K562 (cell line): ENCODE results near the gene SLC35G2. TPM values are rescaled to one million over a fixed set of nuclear protein-coding genes. Genes with fewer than 3 reads are reported as not detected.

ENCODE experiments used
- BMI1 ChIP-seq: fragments of 150-350 bp; IDR thresholded peaks from 2 replicates; pipeline ENCODE4 v1.6.1; 2014; ENCODE audit warnings: low read length
- BRD4 ChIP-seq: fragments of 200-600 bp; sonication (generic); IDR thresholded peaks from 2 replicates; pipeline ENCODE4 v1.6.1; 2017; ENCODE audit warnings: inconsistent platforms
- C11orf30 ChIP-seq: fragments of 450-650 bp; IDR thresholded peaks from 2 replicates; pipeline ENCODE4 v1.6.1; 2016; ENCODE audit warnings: low read depth, mild to moderate bottlenecking
- ETV6 ChIP-seq, 3 experiments: fragments of 150-350 bp in 1 of 3; sonication (generic) in 1 of 3; formaldehyde crosslinking in 1 of 3; IDR thresholded peaks; 2 replicates each; pipeline versions ENCODE4 v1.6.1 to v1.8.0; 2014 to 2022; ENCODE audit warnings: borderline replicate concordance in 2 of 3, low read depth in 2 of 3, antibody characterized with exemption in 1 of 3, low read length in 1 of 3, mild to moderate bottlenecking in 1 of 3, missing genetic modification reagents in 1 of 3
- FOXA3 ChIP-seq, 2 experiments: fragments of 450-650 bp in 1 of 2; sonication (generic) in 1 of 2; formaldehyde crosslinking; IDR thresholded peaks in 1 of 2; conservative IDR thresholded peaks in 1 of 2; 2 replicates each; pipeline versions ENCODE4 v1.4.0 to v1.8.0; 2020 to 2022; ENCODE audit warnings: mild to moderate bottlenecking in 2 of 2, missing genetic modification reagents in 1 of 2
- GABPA ChIP-seq: fragments of 200-800 bp; sonication (Bioruptor generic); conservative IDR thresholded peaks from 2 replicates; pipeline ENCODE4 v1.6.1; 2016; ENCODE audit warnings: low read depth, missing genetic modification characterization, missing compliant biosample characterization
- HDAC1 ChIP-seq, 2 experiments: fragments of 450-650 bp; IDR thresholded peaks; 2 replicates each; pipeline ENCODE4 v1.6.1; 2016 to 2017; ENCODE audit warnings: inconsistent platforms in 1 of 2, mild to moderate bottlenecking in 1 of 2, moderate library complexity in 1 of 2
- MYNN ChIP-seq, 2 experiments: sonication (generic); formaldehyde crosslinking in 1 of 2; IDR thresholded peaks; 2 replicates each; pipeline versions ENCODE4 v1.5.0 to v1.6.1; 2016 to 2020; ENCODE audit warnings: antibody characterized with exemption in 1 of 2, missing genetic modification reagents in 1 of 2
- OTX1 ChIP-seq: fragments of 450-650 bp; formaldehyde crosslinking; IDR thresholded peaks from 2 replicates; pipeline ENCODE4 v1.4.0; 2022; ENCODE audit warnings: mild to moderate bottlenecking
- PTRF ChIP-seq: fragments of 450-650 bp; IDR thresholded peaks from 2 replicates; pipeline ENCODE4 v1.6.1; 2016; ENCODE audit warnings: mild to moderate bottlenecking, missing genetic modification characterization, missing compliant biosample characterization
- RAD21 ChIP-seq, 2 experiments: fragments of 250-450 bp in 1 of 2; fragments of 450-650 bp in 1 of 2; sonication (Bioruptor Pico) in 1 of 2; formaldehyde crosslinking in 1 of 2; IDR thresholded peaks in 1 of 2; conservative IDR thresholded peaks in 1 of 2; 2 replicates each; pipeline versions ENCODE4 v1.4.0 to v1.8.0; 2020 to 2022; ENCODE audit warnings: mild to moderate bottlenecking in 2 of 2, moderate library complexity in 1 of 2
- RNF2 ChIP-seq: sonication (generic); IDR thresholded peaks from 2 replicates; pipeline ENCODE4 v1.6.1; 2016
- SAFB ChIP-seq: fragments of 200-400 bp; formaldehyde crosslinking; IDR thresholded peaks from 2 replicates; pipeline ENCODE4 v1.6.1; 2017; ENCODE audit warnings: low read depth, low read length, borderline replicate concordance
- SAFB2 ChIP-seq: fragments of 200-400 bp; formaldehyde crosslinking; IDR thresholded peaks from 2 replicates; pipeline ENCODE4 v1.6.1; 2018; ENCODE audit warnings: borderline replicate concordance, low read length, low read depth, moderate library complexity; ENCODE audit not compliant: severe bottlenecking
- YY1 ChIP-seq, 3 experiments: IDR thresholded peaks; 2 replicates each; pipeline ENCODE4 v1.6.1; 2011; ENCODE audit warnings: low read length in 2 of 3, mild to moderate bottlenecking in 2 of 3, moderate library complexity in 2 of 3, borderline replicate concordance in 1 of 3, control low read depth in 1 of 3, low read depth in 1 of 3; ENCODE audit not compliant: insufficient read depth in 3 of 3, insufficient replicate concordance in 2 of 3, control insufficient read depth in 1 of 3, insufficient read length in 1 of 3; ENCODE audit errors: extremely low read depth in 1 of 3
- ZNF23 ChIP-seq: fragments of 250-450 bp; sonication (Bioruptor Pico); IDR thresholded peaks from 2 replicates; pipeline ENCODE4 v1.4.0; 2020; ENCODE audit warnings: mild to moderate bottlenecking
- ZNF511 ChIP-seq: sonication (generic); formaldehyde crosslinking; IDR thresholded peaks from 2 replicates; pipeline ENCODE4 v1.8.0; 2022; ENCODE audit warnings: mild to moderate bottlenecking, missing genetic modification reagents
- polyA plus RNA-seq, 8 experiments: library from polyadenylated mRNA; depleted of rRNA in 4 of 8; stranded (reverse) in 5 of 8; unstranded in 3 of 8; fragments of >200 nt; fragmentation: Nextera tagmentation in 2 of 8; fragmentation: Illumina TruSeq in 1 of 8; extraction: Ambion mirVana in 2 of 8; extraction: Trizol in 1 of 8; gene quantifications; 2 replicates each; pipeline versions ENCODE4 v1.2.1 to v1.2.3, GENCODE V29; 2011 to 2014; ENCODE audit warnings: inconsistent platforms in 1 of 8, missing spikeins in 1 of 8
- total RNA-seq, 7 experiments: library from RNA; depleted of rRNA in 6 of 7; stranded (reverse); fragments of >200 nt in 6 of 7; fragmentation: Illumina TruSeq in 2 of 7; extraction: Trizol in 2 of 7; gene quantifications; 2 replicates each; pipeline versions ENCODE4 v1.2.1 to v1.2.3, GENCODE V29; 2011 to 2021; ENCODE audit warnings: low replicate concordance in 1 of 7
- TF ChIP-seq, protein P1 (sequence below): fragments of 250-450 bp; sonication (Bioruptor Pico); IDR thresholded peaks from 2 replicates; pipeline ENCODE4 v1.5.0; 2020; ENCODE audit warnings: mild to moderate bottlenecking
- TF ChIP-seq, protein P2 (sequence below): fragments of 450-650 bp; formaldehyde crosslinking; IDR thresholded peaks from 2 replicates; pipeline ENCODE4 v1.4.0; 2020; ENCODE audit warnings: mild to moderate bottlenecking, moderate library complexity
- TF ChIP-seq, protein P3 (sequence below): fragments of 450-650 bp; IDR thresholded peaks from 2 replicates; pipeline ENCODE4 v1.6.1; 2016
- TF ChIP-seq, protein P4 (sequence below): fragments of 250-450 bp; sonication (Bioruptor Pico); IDR thresholded peaks from 2 replicates; pipeline ENCODE4 v1.8.0; 2022; ENCODE audit warnings: inconsistent platforms, mild to moderate bottlenecking, moderate library complexity, borderline replicate concordance

Gene SLC35G2
- total and polyA plus RNA-seq, 9 of the 15 experiments (the other 6 are each of a cell fraction or from before 2014, with no cell fraction given) = 2.6 to 5.9 (median 3.2) TPM

DNA sequence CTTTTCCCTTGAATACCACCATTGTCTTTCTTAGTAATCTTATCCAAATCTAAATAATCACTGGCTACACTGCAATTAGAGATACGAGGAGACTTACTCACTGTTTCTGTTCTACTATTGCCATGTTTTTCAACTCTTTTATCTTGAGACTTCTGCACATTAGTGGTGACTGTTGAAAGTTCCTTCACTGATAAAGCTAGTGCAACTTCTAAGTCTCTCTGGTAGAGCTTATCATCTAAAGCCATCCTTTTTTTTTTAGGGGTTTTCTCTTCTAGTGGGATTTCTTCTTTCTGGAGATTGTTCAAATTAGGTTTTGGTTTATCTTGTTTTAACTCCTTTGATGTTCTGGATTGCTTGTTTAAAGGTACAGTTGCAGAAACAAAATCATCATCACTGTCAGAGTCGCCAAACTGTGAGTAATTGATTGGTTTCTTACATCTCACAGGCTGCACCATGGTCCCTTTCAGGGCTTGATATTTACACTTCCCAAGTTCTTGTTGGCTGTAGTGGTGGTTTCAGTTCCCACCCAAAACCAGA is 80.8 kb downstream of the SLC35G2 start (continued):
- TF ChIP-seq RNF2 (peak; percentile 24; the same call in 1 of the 2 replicates), SAFB (no peak), ZNF511 (CRISPR knock-in tag) (no peak), BMI1 (no peak), RAD21 (CRISPR knock-in tag; conservative IDR thresholded peaks at IDR 0.05 in 1 of 2, IDR thresholded peaks at IDR 0.05 in 1 of 2) (no peak), OTX1 (CRISPR knock-in tag) (no peak), ETV6 (IDR thresholded peaks at IDR 0.05; ENCODE audit: borderline replicate concordance in 1 of 2, low read depth in 2 of 2, low read length in 1 of 2) (no peak), ETV6 (CRISPR knock-in tag; IDR thresholded peaks at IDR 0.05; ENCODE audit: borderline replicate concordance) (no peak), FOXA3 (CRISPR knock-in tag; conservative IDR thresholded peaks at IDR 0.05 in 1 of 2, IDR thresholded peaks at IDR 0.05 in 1 of 2) (no peak), BRD4 (no peak), HDAC1 (IDR thresholded peaks at IDR 0.05) (peak in 1 of 2 experiments; percentile 86; a peak in 2 of 4 replicates), ZNF23 (CRISPR knock-in tag) (no peak), SAFB2 (no peak), YY1 (IDR thresholded peaks at IDR 0.05; ENCODE audit: borderline replicate concordance in 1 of 3, control insufficient read depth in 1 of 3, extremely low read depth in 1 of 3, insufficient read depth in 3 of 3, insufficient read length in 1 of 3, insufficient replicate concordance in 2 of 3, low read depth in 1 of 3, low read length in 2 of 3) (no peak), C11orf30 (no peak), MYNN (IDR thresholded peaks at IDR 0.05) (no peak), MYNN (CRISPR knock-in tag; IDR thresholded peaks at IDR 0.05) (no peak), GABPA (tag) (no peak), PTRF (tag) (no peak)
- TF ChIP-seq, protein P1, sequence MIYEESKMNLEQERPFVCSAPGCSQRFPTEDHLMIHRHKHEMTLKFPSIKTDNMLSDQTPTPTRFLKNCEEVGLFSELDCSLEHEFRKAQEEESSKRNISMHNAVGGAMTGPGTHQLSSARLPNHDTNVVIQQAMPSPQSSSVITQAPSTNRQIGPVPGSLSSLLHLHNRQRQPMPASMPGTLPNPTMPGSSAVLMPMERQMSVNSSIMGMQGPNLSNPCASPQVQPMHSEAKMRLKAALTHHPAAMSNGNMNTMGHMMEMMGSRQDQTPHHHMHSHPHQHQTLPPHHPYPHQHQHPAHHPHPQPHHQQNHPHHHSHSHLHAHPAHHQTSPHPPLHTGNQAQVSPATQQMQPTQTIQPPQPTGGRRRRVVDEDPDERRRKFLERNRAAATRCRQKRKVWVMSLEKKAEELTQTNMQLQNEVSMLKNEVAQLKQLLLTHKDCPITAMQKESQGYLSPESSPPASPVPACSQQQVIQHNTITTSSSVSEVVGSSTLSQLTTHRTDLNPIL (CRISPR knock-in tag) = no peak
- TF ChIP-seq, protein P2, sequence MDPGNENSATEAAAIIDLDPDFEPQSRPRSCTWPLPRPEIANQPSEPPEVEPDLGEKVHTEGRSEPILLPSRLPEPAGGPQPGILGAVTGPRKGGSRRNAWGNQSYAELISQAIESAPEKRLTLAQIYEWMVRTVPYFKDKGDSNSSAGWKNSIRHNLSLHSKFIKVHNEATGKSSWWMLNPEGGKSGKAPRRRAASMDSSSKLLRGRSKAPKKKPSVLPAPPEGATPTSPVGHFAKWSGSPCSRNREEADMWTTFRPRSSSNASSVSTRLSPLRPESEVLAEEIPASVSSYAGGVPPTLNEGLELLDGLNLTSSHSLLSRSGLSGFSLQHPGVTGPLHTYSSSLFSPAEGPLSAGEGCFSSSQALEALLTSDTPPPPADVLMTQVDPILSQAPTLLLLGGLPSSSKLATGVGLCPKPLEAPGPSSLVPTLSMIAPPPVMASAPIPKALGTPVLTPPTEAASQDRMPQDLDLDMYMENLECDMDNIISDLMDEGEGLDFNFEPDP (CRISPR knock-in tag) = no peak
- TF ChIP-seq, protein P3, sequence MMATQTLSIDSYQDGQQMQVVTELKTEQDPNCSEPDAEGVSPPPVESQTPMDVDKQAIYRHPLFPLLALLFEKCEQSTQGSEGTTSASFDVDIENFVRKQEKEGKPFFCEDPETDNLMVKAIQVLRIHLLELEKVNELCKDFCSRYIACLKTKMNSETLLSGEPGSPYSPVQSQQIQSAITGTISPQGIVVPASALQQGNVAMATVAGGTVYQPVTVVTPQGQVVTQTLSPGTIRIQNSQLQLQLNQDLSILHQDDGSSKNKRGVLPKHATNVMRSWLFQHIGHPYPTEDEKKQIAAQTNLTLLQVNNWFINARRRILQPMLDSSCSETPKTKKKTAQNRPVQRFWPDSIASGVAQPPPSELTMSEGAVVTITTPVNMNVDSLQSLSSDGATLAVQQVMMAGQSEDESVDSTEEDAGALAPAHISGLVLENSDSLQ = peak; percentile 66
- TF ChIP-seq, protein P4, sequence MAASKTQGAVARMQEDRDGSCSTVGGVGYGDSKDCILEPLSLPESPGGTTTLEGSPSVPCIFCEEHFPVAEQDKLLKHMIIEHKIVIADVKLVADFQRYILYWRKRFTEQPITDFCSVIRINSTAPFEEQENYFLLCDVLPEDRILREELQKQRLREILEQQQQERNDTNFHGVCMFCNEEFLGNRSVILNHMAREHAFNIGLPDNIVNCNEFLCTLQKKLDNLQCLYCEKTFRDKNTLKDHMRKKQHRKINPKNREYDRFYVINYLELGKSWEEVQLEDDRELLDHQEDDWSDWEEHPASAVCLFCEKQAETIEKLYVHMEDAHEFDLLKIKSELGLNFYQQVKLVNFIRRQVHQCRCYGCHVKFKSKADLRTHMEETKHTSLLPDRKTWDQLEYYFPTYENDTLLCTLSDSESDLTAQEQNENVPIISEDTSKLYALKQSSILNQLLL (CRISPR knock-in tag) = no peak
